GM23338 (cell line): ENCODE data around the gene DKK1. TPM values are rescaled to one million over a fixed set of nuclear protein-coding genes. Genes with fewer than 3 reads are reported as not detected.

Source experiments
- ATAC-seq: fragments of 200-7000 bp; cut with Tn5 transposase; 3 replicates; pipeline ENCODE4 v1.9.1; 2020
- DNase-seq: peaks from one replicate; pipeline ENCODE4 v3.0.0-alpha.2; 2015; ENCODE audit warnings: low spot score
- H2AFZ ChIP-seq: fragments of 200-600 bp; sonication (generic); 2 replicates; pipeline ENCODE4 v1.8.0; 2016; ENCODE audit warnings: antibody characterized with exemption, mild to moderate bottlenecking, moderate library complexity
- H3F3A ChIP-seq: fragments of 200-600 bp; sonication (generic); replicated peaks from 2 replicates; pipeline ENCODE4 v1.8.0; 2017; ENCODE audit warnings: antibody characterized with exemption, mixed run types, low read depth
- H3K27ac ChIP-seq: fragments of 200-600 bp; sonication (generic); 2 replicates; pipeline ENCODE4 v1.6.1; 2016; ENCODE audit warnings: low read depth
- H3K27me3 ChIP-seq: fragments of 200-600 bp; sonication (generic); 2 replicates; pipeline ENCODE4 v1.8.0; 2016; ENCODE audit warnings: mild to moderate bottlenecking, mixed run types, moderate library complexity; ENCODE audit not compliant: insufficient read depth
- H3K36me3 ChIP-seq: fragments of 200-600 bp; sonication (generic); 2 replicates; pipeline ENCODE4 v1.8.0; 2016; ENCODE audit warnings: mild to moderate bottlenecking; ENCODE audit not compliant: insufficient read depth
- H3K4me1 ChIP-seq: fragments of 200-600 bp; sonication (generic); 2 replicates; pipeline ENCODE4 v1.8.0; 2016; ENCODE audit warnings: mild to moderate bottlenecking, moderate library complexity; ENCODE audit not compliant: insufficient read depth
- H3K4me2 ChIP-seq: fragments of 200-600 bp; sonication (generic); 2 replicates; pipeline ENCODE4 v1.7.1; 2017; ENCODE audit warnings: mixed run types
- H3K4me3 ChIP-seq: fragments of 200-600 bp; sonication (generic); 2 replicates; pipeline ENCODE4 v1.6.1; 2016; ENCODE audit warnings: mixed run types
- H3K79me2 ChIP-seq: fragments of 200-600 bp; sonication (generic); replicated peaks from 2 replicates; pipeline ENCODE4 v1.8.0; 2017; ENCODE audit warnings: mild to moderate bottlenecking; ENCODE audit not compliant: insufficient read depth
- H3K9me2 ChIP-seq: fragments of 200-600 bp; sonication (generic); 2 replicates; pipeline ENCODE4 v1.8.0; 2017; ENCODE audit not compliant: insufficient read depth
- H4K20me1 ChIP-seq: fragments of 200-600 bp; sonication (generic); replicated peaks from 2 replicates; pipeline ENCODE4 v1.8.0; 2017; ENCODE audit warnings: mild to moderate bottlenecking; ENCODE audit not compliant: insufficient read depth
- H3K27ac Mint-ChIP-seq: 2 replicates; pipeline ENCODE4 v1.8.0; 2020; ENCODE audit warnings: inconsistent platforms, mild to moderate bottlenecking, moderate library complexity, mixed read lengths
- H3K27me3 Mint-ChIP-seq: 3 replicates; pipeline ENCODE4 v1.8.0; 2022; ENCODE audit warnings: low read depth, mild to moderate bottlenecking, moderate library complexity, mixed read lengths, inconsistent platforms; ENCODE audit not compliant: insufficient read depth, poor library complexity
- H3K36me3 Mint-ChIP-seq: 3 replicates; pipeline ENCODE4 v1.8.0; 2021; ENCODE audit warnings: low read depth, mild to moderate bottlenecking, inconsistent platforms, moderate library complexity, mixed read lengths
- H3K4me1 Mint-ChIP-seq: 3 replicates; pipeline ENCODE4 v1.8.0; 2020; ENCODE audit warnings: mild to moderate bottlenecking, inconsistent platforms, mixed read lengths
- H3K4me3 Mint-ChIP-seq: 3 replicates; pipeline ENCODE4 v1.8.0; 2021; ENCODE audit warnings: moderate library complexity, mild to moderate bottlenecking, inconsistent platforms, mixed read lengths
- H3K9me3 Mint-ChIP-seq: 3 replicates; pipeline ENCODE4 v1.8.0; 2020; ENCODE audit warnings: moderate library complexity, mild to moderate bottlenecking, inconsistent platforms, mixed read lengths
- CREB1 ChIP-seq: fragments of 250-450 bp; sonication (Bioruptor Pico); IDR thresholded peaks from 2 replicates; pipeline ENCODE4 v1.5.0; 2020; ENCODE audit warnings: low read depth, mild to moderate bottlenecking, moderate library complexity
- EZH2 ChIP-seq: fragments of 200-600 bp; sonication (generic); IDR thresholded peaks from one replicate; pipeline ENCODE4 v1.8.0; 2017; ENCODE audit warnings: antibody characterized with exemption, mild to moderate bottlenecking, low read depth; ENCODE audit not compliant: unreplicated experiment
- EZH2phosphoT487 ChIP-seq: fragments of 200-600 bp; sonication (generic); IDR thresholded peaks from one replicate; pipeline ENCODE4 v1.8.1; 2018; ENCODE audit warnings: antibody characterized with exemption; ENCODE audit not compliant: unreplicated experiment
- JUNB ChIP-seq: IDR thresholded peaks from one replicate; pipeline ENCODE4 v1.6.1; 2016; ENCODE audit warnings: antibody characterized with exemption; ENCODE audit not compliant: unreplicated experiment
- NANOG ChIP-seq: IDR thresholded peaks from 2 replicates; pipeline ENCODE4 v1.6.1; 2016; ENCODE audit warnings: antibody characterized with exemption, borderline replicate concordance
- POLR2AphosphoS5 ChIP-seq: IDR thresholded peaks from 2 replicates; pipeline ENCODE4 v1.6.1; 2016; ENCODE audit warnings: antibody characterized with exemption, low read depth
- STAT1 ChIP-seq: IDR thresholded peaks from one replicate; pipeline ENCODE4 v1.6.1; 2016; ENCODE audit warnings: antibody characterized with exemption; ENCODE audit not compliant: unreplicated experiment
- ZNF114 ChIP-seq: fragments of 250-450 bp; sonication (Bioruptor Pico); IDR thresholded peaks from 2 replicates; pipeline ENCODE4 v1.5.0; 2020; ENCODE audit warnings: mild to moderate bottlenecking, moderate library complexity
- ZNF331 ChIP-seq: fragments of 250-450 bp; sonication (Bioruptor Pico); IDR thresholded peaks from 2 replicates; pipeline ENCODE4 v1.5.0; 2020; ENCODE audit warnings: low read depth, mild to moderate bottlenecking, moderate library complexity
- polyA plus RNA-seq: library from polyadenylated mRNA; unstranded; fragments of >200 nt; fragmentation: Nextera tagmentation; extraction: Ambion mirVana; gene quantifications from 2 replicates; pipeline ENCODE4 v1.2.1, GENCODE V29; 2016
- total RNA-seq: library from RNA; depleted of rRNA; stranded (reverse); fragments of >200 nt; shearing (Covaris generic); gene quantifications from 2 replicates; pipeline ENCODE4 v1.2.3, GENCODE V29; 2014
- TF ChIP-seq, protein P1 (sequence below): fragments of 250-450 bp; sonication (Bioruptor Pico); IDR thresholded peaks from 2 replicates; pipeline ENCODE4 v1.5.0; 2020; ENCODE audit warnings: mild to moderate bottlenecking, moderate library complexity
- TF ChIP-seq, protein P2 (sequence below), 2 experiments: fragments of 200-600 bp in 1 of 2; sonication (generic) in 1 of 2; conservative IDR thresholded peaks; 2 replicates each; pipeline versions ENCODE4 v1.5.1 to v1.6.1; 2016 to 2017; ENCODE audit warnings: antibody characterized with exemption in 2 of 2, low read depth in 2 of 2, mild to moderate bottlenecking in 2 of 2, moderate library complexity in 1 of 2
- TF ChIP-seq, protein P3 (sequence below): IDR thresholded peaks from 2 replicates; pipeline ENCODE4 v1.6.1; 2016; ENCODE audit warnings: antibody characterized with exemption
- TF ChIP-seq, protein P4 (sequence below): IDR thresholded peaks from one replicate; pipeline ENCODE4 v1.6.1; 2018; ENCODE audit warnings: antibody characterized with exemption; ENCODE audit not compliant: unreplicated experiment

DKK1 gene
- total and polyA plus RNA-seq, 2 experiments from 2014 or later, result 0.45 TPM; not detected in 1

DNA sequence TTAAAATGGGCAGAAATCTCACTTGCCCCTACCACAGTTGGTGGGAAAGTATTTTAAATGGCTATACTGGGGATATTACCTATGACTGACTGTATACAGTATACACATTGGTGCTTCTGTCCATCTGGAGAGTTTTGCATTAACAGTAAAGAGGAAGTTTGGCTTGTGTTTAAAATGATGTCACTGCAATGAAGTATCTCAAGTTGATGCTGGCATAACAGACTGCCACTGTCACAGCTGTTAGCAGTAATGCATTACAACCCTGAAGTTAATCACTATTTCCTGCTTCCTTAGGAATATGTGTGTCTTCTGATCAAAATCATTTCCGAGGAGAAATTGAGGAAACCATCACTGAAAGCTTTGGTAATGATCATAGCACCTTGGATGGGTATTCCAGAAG lies 1.9 kb downstream of the DKK1 start:
- Histone ChIP-seq H2AFZ (no peak overlapping the region), H4K20me1 (peaks cover 8% of the 10 kb centered on the region; the same call in 1 of the 2 replicates), H3K4me1 (peaks cover 8% of the 10 kb centered on the region; the same call in 1 of the 2 replicates), H3K79me2 (no peaks in the 10 kb centered on the region), H3K27ac (no peak overlapping the region), H3K4me2 (no peak overlapping the region), H3K27me3 (peaks cover 71% of the 10 kb centered on the region), H3K4me3 (no peak overlapping the region), H3K9me2 (no peaks in the 10 kb centered on the region), H3K36me3 (no peaks in the 10 kb centered on the region), H3F3A (no peaks in the 10 kb centered on the region)
- Mint-ChIP-seq H3K27ac (no peak overlapping the region), H3K4me1 (peaks cover 13% of the 10 kb centered on the region), H3K9me3 (no peaks in the 10 kb centered on the region), H3K27me3 (peaks cover 54% of the 10 kb centered on the region), H3K36me3 (no peaks in the 10 kb centered on the region), H3K4me3 (no peak overlapping the region)
- no peak for ATAC-seq
- no peak for TF ChIP-seq ZNF114 (CRISPR knock-in tag)
- TF ChIP-seq ZNF331 (CRISPR knock-in tag), result no peak
- TF ChIP-seq CREB1 (CRISPR knock-in tag), result no peak
- no peak for TF ChIP-seq EZH2
- TF ChIP-seq, protein P1, sequence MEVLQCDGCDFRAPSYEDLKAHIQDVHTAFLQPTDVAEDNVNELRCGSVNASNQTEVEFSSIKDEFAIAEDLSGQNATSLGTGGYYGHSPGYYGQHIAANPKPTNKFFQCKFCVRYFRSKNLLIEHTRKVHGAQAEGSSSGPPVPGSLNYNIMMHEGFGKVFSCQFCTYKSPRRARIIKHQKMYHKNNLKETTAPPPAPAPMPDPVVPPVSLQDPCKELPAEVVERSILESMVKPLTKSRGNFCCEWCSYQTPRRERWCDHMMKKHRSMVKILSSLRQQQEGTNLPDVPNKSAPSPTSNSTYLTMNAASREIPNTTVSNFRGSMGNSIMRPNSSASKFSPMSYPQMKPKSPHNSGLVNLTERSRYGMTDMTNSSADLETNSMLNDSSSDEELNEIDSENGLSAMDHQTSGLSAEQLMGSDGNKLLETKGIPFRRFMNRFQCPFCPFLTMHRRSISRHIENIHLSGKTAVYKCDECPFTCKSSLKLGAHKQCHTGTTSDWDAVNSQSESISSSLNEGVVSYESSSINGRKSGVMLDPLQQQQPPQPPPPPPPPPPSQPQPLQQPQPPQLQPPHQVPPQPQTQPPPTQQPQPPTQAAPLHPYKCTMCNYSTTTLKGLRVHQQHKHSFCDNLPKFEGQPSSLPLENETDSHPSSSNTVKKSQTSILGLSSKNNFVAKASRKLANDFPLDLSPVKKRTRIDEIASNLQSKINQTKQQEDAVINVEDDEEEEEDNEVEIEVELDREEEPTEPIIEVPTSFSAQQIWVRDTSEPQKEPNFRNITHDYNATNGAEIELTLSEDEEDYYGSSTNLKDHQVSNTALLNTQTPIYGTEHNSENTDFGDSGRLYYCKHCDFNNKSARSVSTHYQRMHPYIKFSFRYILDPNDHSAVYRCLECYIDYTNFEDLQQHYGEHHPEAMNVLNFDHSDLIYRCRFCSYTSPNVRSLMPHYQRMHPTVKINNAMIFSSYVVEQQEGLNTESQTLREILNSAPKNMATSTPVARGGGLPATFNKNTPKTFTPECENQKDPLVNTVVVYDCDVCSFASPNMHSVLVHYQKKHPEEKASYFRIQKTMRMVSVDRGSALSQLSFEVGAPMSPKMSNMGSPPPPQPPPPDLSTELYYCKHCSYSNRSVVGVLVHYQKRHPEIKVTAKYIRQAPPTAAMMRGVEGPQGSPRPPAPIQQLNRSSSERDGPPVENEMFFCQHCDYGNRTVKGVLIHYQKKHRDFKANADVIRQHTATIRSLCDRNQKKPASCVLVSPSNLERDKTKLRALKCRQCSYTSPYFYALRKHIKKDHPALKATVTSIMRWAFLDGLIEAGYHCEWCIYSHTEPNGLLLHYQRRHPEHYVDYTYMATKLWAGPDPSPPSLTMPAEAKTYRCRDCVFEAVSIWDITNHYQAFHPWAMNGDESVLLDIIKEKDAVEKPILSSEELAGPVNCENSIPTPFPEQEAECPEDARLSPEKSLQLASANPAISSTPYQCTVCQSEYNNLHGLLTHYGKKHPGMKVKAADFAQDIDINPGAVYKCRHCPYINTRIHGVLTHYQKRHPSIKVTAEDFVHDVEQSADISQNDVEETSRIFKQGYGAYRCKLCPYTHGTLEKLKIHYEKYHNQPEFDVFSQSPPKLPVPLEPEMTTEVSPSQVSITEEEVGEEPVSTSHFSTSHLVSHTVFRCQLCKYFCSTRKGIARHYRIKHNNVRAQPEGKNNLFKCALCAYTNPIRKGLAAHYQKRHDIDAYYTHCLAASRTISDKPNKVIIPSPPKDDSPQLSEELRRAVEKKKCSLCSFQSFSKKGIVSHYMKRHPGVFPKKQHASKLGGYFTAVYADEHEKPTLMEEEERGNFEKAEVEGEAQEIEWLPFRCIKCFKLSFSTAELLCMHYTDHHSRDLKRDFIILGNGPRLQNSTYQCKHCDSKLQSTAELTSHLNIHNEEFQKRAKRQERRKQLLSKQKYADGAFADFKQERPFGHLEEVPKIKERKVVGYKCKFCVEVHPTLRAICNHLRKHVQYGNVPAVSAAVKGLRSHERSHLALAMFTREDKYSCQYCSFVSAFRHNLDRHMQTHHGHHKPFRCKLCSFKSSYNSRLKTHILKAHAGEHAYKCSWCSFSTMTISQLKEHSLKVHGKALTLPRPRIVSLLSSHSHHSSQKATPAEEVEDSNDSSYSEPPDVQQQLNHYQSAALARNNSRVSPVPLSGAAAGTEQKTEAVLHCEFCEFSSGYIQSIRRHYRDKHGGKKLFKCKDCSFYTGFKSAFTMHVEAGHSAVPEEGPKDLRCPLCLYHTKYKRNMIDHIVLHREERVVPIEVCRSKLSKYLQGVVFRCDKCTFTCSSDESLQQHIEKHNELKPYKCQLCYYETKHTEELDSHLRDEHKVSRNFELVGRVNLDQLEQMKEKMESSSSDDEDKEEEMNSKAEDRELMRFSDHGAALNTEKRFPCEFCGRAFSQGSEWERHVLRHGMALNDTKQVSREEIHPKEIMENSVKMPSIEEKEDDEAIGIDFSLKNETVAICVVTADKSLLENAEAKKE (CRISPR knock-in tag), result no peak
- no peak for TF ChIP-seq JUNB
- TF ChIP-seq, protein P2, sequence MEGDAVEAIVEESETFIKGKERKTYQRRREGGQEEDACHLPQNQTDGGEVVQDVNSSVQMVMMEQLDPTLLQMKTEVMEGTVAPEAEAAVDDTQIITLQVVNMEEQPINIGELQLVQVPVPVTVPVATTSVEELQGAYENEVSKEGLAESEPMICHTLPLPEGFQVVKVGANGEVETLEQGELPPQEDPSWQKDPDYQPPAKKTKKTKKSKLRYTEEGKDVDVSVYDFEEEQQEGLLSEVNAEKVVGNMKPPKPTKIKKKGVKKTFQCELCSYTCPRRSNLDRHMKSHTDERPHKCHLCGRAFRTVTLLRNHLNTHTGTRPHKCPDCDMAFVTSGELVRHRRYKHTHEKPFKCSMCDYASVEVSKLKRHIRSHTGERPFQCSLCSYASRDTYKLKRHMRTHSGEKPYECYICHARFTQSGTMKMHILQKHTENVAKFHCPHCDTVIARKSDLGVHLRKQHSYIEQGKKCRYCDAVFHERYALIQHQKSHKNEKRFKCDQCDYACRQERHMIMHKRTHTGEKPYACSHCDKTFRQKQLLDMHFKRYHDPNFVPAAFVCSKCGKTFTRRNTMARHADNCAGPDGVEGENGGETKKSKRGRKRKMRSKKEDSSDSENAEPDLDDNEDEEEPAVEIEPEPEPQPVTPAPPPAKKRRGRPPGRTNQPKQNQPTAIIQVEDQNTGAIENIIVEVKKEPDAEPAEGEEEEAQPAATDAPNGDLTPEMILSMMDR (conservative IDR thresholded peaks at IDR 0.05; ENCODE audit: low read depth in 2 of 2), result no peak
- no peak for TF ChIP-seq EZH2phosphoT487
- no peak for TF ChIP-seq STAT1
- no peak for TF ChIP-seq NANOG
- TF ChIP-seq, protein P3, sequence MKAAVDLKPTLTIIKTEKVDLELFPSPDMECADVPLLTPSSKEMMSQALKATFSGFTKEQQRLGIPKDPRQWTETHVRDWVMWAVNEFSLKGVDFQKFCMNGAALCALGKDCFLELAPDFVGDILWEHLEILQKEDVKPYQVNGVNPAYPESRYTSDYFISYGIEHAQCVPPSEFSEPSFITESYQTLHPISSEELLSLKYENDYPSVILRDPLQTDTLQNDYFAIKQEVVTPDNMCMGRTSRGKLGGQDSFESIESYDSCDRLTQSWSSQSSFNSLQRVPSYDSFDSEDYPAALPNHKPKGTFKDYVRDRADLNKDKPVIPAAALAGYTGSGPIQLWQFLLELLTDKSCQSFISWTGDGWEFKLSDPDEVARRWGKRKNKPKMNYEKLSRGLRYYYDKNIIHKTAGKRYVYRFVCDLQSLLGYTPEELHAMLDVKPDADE, result no peak
- TF ChIP-seq, protein P4, sequence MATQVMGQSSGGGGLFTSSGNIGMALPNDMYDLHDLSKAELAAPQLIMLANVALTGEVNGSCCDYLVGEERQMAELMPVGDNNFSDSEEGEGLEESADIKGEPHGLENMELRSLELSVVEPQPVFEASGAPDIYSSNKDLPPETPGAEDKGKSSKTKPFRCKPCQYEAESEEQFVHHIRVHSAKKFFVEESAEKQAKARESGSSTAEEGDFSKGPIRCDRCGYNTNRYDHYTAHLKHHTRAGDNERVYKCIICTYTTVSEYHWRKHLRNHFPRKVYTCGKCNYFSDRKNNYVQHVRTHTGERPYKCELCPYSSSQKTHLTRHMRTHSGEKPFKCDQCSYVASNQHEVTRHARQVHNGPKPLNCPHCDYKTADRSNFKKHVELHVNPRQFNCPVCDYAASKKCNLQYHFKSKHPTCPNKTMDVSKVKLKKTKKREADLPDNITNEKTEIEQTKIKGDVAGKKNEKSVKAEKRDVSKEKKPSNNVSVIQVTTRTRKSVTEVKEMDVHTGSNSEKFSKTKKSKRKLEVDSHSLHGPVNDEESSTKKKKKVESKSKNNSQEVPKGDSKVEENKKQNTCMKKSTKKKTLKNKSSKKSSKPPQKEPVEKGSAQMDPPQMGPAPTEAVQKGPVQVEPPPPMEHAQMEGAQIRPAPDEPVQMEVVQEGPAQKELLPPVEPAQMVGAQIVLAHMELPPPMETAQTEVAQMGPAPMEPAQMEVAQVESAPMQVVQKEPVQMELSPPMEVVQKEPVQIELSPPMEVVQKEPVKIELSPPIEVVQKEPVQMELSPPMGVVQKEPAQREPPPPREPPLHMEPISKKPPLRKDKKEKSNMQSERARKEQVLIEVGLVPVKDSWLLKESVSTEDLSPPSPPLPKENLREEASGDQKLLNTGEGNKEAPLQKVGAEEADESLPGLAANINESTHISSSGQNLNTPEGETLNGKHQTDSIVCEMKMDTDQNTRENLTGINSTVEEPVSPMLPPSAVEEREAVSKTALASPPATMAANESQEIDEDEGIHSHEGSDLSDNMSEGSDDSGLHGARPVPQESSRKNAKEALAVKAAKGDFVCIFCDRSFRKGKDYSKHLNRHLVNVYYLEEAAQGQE, result no peak
- TF ChIP-seq POLR2AphosphoS5, result no peak
- no peak for DNase-seq
